Skeletal muscle cell (primary cell): ENCODE measurements around the gene NOTCH2.
"Not testable (repeated sequence)": the region's sequence is repeated elsewhere in the genome, so short reads cannot be mapped to it uniquely, and the experiment has no call there.

ENCODE experiments used
- DNase-seq: peaks from one replicate; pipeline ENCODE4 v3.0.0-alpha.2; 2010; ENCODE audit warnings: low read depth
- H3K4me3 ChIP-seq: 2 replicates; pipeline ENCODE4 v1.5.1; 2011; ENCODE audit warnings: low read depth, mild to moderate bottlenecking, control low read depth, low read length, moderate library complexity

The NOTCH2 gene

DNA sequence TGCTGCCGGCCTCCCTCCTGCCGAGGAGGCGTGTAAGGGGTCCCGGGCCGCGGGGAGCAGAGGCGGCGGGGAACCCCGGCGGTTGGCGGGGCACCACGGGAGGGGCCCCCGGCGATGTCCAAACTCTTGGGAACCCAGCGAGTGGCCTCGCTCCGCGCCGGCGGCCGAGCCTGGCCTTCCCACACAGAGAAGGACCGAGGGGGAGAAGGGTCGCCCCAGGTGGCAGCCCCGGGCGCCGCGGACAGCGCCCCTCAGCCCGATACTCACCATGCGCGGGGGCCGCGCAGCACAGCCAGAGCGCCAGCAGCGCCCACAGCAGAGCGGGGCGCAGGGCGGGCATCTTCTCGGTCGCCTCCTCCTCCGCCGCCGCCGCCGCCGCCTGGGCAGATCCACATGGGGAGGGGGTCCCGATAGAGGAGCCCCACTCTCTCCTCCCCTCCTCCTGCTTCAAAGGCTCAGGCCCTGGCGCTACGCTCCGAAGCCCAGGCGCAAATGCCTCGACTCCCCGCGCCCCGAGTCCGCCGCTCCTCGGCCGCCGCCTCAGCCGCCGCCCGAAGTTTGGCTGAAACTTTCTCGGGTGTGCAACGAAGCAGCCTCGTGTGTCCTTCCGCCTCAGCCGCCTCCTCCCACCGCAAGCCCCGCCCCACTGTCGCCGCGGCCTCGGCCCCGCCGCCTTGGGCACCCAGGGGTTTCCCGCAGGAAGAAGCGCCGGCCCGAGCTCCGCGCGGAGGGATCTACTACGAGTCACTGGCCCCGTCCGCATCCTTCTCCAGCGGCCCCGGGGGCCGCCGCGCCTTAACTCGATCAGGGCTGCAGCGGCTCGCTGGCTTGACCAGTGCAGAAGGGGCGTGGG lies at the start of gene NOTCH2:
TSS of gene NOTCH2 (minus strand) at position 596 of the 853 bp plus-strand sequence. CDS start at position 340, 256 bp downstream.
- not testable (repeated sequence) for DNase-seq
- peak within 1 kb of the TSS; percentile 52 for H3K4me3 ChIP-seq

DNA sequence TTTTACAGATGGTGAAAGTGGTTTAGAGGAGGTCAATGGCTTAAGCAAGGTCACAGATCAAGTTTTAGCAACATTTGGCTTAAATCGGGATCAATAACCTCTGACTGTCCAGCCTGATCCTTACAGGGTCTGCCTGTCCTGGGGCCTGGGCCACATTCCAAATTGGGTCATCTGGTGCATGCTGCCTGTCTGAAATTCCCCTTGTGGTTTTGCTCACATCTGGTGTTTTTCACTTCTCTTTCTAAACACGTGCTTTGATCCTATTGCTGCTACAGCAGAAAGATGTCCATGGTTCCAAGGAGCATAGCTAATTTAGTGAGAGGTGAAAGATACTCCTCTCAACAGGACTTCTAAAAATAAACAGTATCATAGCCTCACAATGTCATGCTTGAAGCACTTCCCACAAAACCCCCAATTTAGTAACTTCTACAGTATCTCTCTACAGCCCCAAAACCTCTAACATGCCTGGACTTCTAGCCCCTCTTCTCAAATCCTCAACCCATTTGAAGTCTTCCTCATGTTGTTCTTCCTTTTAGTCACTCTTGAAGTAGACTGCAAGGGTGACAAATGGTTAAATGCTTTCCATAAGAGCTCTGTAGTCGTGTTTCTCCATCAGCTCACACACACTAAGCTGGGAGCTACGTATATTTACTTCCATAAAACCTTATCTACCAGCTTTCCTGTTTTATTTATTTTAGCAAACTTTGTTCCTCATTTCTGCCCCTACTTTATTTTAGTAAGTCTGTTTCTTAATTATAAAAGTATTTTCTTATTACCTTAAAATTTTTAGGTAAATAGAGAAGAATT lies 48.1 kb upstream of the NOTCH2 start:
- not testable (repeated sequence) for DNase-seq, H3K4me3 ChIP-seq

DNA sequence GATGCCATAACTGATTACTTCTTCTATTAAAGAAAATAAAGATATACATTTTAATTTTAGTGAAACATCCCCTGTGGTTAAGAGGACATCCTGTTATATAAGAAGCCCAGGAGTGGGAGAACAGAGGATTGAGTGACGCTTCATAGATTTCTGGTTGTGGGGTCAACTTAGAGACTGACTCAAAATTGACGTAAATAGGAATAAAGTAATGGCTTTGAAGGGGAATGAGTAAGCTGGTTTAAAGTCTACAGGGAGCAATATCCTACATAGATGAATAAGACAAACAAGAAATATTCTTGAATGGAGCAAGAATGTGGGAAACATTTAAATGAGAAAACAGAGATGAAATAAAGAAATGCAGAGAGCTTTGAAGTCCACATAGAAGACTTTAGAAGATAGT lies 46.6 kb upstream of the NOTCH2 start:
- peak; percentile 78 for DNase-seq
- H3K4me3 ChIP-seq, result not testable (repeated sequence)

DNA sequence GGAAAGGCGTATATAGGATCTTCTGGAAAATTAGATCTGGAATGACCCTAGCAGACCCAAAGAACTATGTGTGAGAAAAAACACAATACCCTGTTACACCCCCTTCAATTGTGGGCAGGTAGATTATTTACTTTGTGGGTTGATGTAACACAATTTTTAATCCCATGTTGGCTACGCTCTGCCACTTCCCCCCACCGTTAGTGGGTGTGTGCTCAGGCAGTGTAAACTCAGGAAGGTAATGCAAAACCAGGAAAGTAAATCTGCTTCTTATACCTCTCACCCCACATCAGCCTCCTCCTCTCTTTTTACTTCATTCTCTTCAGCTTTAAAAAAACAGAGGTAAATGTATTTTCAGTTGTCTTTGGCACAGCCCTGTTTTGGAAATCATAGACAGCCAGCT lies 43.7 kb upstream of the NOTCH2 start:
- not testable (repeated sequence) for DNase-seq, H3K4me3 ChIP-seq

DNA sequence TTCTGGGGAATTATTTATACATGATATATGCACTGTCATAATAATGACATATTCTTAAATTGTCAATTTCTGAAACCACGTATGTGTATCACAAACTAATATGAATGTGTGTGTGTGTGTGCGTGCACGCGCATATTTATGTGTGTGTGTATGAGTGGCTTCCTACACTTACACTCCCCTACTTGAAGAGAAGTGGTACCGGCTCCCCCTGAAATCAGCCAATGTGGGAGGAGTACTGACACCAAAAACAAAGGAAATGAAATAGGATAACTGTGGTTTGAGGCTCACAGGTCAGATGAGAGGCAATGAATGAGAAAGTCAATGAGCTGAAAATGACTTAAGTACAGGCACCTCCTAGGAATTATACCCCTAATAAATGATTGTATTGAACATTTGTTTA lies 42.8 kb upstream of the NOTCH2 start:
- not testable (repeated sequence) for DNase-seq, H3K4me3 ChIP-seq

DNA sequence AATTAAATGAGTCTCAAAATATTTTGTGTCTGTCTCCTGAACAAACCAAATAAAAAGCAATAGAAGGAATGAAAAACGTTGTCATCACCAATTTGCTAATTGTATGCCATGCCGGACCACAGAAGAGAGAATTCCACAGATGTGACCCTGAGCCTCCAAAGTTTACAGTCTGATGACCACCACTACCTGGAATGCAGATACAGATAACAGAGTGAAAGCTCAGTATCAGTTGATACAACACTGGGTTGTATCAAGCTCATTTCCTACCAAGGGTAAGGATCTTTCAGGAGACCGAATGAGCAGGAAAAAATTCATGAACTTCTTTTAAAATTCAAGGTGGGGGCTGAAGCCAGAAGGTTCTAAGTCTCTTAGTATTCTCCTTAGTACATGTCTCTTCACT lies 42.3 kb upstream of the NOTCH2 start:
- not testable (repeated sequence) for H3K4me3 ChIP-seq

DNA sequence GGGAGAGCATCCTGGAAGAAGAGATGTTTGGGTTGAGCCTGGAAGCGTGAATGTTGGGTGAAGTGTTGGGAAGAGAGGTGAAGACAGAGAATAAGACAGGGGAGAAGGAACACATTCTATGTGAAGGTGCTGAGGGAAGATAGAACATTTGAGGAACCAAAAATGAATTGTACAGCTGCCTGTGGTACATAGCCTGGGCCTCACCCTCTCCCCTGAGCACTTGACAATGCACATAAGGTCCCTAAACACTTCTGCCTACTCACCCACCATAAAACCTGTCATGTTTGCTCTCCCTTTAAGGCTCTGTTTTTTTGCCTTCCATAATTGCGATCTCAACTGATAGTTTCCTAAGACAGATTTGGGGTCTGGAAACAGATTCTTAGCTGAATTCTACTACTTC lies 41.5 kb upstream of the NOTCH2 start:
- not testable (repeated sequence) for DNase-seq, H3K4me3 ChIP-seq

More for the DNA sequence above, 42.3 kb upstream of the NOTCH2 start:
- not testable (repeated sequence) for DNase-seq

DNA sequence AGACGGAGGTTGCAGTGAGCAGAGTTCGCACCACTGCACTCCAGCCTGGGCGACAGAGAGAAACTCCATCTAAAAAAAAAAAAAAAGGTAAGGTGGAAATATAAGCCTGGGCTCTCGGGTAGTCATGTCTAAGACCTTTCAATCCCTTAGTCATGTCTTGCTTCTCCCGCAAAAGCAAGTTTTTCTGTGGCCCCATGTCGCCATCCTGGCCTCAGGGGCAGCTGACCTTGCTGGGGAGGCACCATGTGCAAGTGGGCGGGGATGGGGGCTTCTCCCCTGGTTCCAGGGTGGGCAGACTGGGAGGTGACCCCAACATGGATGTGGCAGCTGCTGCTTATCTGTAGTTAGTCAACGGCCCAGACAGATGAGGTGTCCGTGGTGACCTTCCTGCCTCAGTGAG lies 40.2 kb upstream of the NOTCH2 start:
- not testable (repeated sequence) for H3K4me3 ChIP-seq, DNase-seq

DNA sequence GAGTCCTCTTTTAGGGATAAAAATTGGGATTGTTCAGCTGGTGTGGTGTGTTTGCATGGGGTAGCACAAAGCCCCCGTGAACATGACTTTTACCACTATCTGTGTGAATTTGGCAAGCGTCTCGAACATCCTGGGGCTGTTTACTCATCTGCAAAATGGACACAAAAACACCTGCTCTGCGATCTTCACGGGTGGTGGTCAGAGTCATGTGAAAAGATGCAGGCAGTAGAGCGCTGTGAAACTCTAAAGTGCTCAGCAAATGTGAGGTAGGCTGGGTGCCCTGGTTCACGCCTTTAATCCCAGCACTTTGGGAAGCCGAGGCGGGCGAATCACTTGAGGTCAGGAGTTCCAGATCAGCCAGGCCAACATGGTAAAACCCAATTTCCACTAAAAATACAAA lies 39.7 kb upstream of the NOTCH2 start:
- not testable (repeated sequence) for H3K4me3 ChIP-seq, DNase-seq

DNA sequence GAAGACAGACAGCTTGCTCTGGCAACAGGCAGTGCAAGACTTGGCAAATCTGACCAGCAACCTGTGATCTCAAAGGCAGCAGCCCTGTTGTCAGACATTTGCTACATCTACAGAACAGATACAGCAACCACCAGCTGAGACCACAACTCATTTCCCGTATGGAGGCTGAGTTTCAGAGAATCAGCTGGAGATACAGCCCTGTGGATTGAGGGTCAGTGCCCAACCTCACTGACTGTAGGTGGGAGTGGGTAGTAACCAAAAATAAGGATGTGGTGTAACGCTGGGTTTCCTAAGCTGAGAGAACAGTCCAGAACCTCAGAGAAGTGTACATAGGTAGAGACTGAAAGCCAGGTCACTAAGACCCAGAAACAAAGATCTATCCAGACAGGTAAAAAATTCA lies 35.8 kb upstream of the NOTCH2 start:
- H3K4me3 ChIP-seq, DNase-seq: not testable (repeated sequence)

DNA sequence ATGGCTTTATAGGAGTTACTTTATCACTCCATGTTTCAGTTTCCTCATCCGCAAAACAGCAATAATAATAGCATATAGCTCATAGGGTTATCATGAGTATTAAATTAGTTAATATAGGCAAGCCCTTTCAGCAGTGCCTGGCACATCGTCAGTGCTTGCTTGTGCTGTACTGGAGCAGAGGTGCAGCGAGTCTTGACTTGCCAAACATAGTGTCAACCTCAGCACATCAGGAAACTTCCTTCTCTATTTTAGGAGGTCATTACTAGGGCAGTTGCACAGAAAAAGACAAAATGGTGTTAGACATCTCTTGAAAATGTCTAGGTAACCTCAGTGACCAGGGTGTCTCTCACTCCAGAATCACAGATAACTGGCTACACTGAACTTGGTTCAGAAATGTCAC lies 34.3 kb upstream of the NOTCH2 start:
- DNase-seq, H3K4me3 ChIP-seq: not testable (repeated sequence)

DNA sequence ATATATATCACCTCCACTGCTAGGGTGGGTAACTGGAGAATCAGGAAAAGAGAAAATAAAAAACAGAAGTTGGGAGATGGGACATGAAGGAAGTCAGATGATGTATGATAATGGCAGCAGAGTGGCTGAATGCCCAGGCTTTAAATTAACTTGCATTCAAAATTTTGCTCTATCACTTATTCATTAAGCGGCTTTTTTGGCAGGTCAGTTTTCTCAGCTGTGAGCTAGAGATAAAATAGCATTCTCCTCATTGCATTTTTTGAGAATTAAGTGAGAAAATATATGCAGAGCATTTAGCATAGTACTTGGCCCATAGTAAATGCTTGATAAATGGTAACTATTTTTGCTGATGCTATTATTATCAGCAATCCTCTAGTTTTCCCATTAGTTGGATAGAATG lies 32.1 kb upstream of the NOTCH2 start:
- not testable (repeated sequence) for H3K4me3 ChIP-seq, DNase-seq

DNA sequence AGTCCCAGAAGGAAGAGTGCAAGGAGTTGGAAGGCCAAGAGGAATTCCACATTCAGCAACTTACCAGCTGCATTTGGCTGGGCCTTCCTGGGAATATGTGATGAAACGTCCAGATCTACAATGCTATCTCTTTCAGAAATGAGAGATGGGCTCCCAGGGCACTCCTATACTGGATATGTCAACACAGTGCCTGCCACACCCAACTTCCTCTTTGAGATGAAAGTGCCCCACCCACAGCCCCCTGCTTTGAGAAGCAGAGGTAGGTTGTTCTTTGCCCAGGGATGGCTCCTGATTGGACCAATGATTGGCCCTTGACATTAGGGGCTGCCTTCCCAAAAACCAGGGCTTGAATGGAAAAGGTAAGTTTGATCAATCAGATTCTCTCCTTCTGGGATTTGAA lies 31.1 kb upstream of the NOTCH2 start:
- not testable (repeated sequence) for DNase-seq, H3K4me3 ChIP-seq

DNA sequence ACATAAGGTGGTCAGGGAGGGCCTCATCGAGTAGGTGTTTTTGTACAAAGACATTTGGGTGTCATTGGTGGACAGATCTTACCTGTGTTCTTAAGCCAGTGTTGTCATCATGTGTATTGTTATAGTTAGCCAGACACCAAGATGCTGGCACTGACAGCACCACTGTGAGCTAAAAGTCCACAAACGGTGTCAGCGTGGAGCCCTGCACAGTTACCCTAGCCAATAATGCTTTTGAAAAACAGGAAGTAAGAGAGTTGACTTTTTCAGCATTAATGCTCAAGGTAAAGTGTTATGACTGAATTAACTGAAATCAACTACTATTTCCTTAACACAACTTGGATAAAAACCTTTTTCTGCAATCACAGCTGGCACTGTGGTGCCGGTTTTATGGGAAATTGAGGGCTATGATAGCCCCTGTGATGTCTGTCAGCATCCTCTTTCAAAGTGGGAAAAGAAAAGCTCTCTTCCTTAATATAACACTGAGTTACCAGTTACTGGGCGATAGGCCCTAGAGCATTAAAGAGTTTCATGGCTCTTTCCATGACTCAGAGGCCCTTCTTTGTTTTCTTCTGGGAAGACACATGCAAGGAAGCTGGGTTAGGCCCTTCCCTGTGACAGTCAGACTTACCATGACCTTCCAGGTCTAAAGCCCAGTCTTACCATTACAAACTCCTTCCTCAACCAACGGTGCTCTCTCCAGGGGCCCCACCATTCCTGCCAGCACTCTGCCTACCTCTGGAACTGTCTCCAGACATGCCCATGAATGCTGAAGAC lies 29.7 kb upstream of the NOTCH2 start:
- DNase-seq, H3K4me3 ChIP-seq: not testable (repeated sequence)

DNA sequence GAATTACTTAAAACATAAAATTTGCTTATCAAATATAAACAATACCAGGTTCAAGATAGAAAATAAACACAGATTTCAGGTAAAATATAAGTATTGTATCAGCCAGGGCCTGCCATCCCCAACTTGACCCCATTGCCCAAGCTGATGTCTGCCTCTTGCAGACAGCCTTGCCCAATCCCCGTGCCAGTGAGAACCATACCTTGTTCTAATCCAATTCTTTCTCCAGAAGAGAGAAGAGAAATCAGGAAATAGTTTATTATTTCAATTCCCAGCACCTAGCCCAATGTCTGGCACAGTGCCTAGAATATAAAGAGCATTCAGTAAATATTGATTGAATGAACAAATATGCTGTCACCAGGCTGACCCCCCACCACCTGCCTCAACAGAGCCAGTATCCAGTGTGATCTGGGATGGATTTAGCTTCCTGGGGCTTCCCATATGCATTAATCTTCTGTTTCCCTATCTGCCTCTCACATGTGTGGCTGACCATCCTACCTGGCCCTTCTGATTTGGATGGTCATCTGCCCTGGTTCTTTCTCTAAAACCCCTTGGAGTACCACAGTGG lies 27.6 kb upstream of the NOTCH2 start:
- not testable (repeated sequence) for DNase-seq, H3K4me3 ChIP-seq

DNA sequence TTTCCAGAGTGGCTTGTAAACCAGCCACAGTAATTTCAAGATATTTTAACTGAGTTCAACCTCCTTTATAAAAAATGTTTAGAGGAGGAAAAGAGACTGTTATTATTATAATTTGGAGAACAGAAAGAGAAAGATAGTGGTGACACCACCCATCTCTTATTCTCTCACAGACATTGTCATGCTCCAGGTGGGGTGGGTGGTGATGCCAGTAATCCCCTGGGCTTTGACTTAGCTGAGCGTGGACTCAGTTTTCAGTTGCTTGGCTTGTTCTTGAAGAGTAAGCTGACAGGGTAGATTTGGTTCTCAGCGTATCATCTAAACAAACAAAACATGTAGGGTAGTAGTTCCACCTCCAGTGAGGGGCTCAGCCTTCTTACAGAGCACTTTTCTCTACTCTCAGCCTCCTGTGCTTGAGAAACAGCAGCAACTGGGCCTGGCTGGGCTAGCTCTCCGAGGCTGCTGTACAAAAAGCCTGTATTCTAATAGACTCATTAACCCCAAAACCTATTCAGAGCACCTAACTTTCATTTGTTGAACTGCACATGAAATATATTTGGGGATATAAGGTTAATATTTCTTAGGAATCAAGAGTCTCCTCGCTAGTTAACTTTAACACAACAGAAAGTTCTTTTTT lies 24.2 kb upstream of the NOTCH2 start:
- not testable (repeated sequence) for DNase-seq

DNA sequence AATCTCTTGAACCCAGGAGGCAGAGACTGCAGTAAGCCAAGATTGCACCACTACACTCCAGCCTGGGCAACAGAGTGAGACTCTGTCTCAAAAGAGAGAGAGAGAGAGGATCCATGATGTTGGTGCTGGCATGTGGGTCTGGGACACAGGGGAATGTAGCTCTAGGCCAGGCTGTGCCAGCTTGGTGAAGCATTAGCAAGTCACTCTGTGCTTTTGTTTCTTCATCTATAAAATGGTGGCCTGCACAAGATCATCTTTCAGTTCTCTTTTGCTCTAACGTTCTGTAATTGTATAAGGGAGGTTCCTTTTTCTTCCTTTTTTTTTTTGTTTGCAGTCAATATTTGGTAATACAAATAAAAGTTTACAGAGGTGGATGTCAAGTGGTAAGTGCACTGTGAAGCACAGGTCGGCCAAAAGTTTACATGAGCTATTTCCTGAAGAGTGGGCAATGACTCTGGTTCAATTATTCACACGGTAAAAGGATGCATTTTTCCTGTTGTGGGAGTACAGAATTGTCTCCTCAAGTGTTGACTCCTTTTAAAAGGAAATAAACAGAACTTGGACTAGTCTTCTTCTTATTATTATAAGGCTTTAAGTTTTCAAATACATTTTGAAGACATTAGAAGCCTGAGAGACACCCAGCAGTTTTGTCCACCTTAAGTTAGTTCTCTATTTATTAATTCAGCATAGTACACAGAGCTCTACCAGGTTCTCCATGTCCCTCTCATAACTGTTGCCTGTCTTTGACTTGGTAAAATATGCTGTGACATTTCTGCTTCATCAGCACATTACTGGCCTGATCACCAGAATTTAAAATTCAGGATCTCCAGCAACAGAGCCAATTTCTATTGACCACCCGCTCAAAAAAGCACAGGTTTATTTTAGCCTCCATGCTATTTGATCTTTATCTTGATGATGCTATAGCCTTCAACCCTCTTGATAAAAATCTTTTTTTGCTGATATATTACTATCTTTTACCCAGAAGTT lies 23.1 kb upstream of the NOTCH2 start:
- DNase-seq, H3K4me3 ChIP-seq: not testable (repeated sequence)

More for the DNA sequence above, 24.2 kb upstream of the NOTCH2 start:
- not testable (repeated sequence) for H3K4me3 ChIP-seq

DNA sequence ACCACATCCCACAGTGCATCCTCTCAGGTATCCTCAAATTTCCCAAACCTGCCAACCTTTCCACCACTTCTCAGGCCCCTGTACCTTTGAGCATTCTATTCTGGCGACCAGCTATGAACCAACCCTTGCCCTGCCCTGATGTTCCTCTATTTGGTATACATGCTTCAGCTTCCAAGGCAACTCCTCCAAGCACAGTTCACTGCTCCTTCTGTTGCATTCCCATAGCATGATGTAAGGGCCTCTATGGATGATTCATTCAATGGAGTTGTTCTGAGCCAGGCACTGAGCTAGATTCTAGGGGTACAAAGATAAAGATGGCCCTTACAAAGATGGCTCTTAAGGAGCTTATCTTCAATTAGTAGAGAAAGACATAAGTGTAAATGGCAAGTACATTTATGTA lies 21.4 kb upstream of the NOTCH2 start:
- not testable (repeated sequence) for H3K4me3 ChIP-seq, DNase-seq
